HFFc6 (cell line): ENCODE data around the gene FRAS1. TPM values are rescaled to one million over a fixed set of nuclear protein-coding genes. Genes with fewer than 3 reads are reported as not detected.

Source experiments
- DNase-seq: peaks from one replicate; pipeline ENCODE4 v3.0.0-alpha.2; 2018
- H3K27ac Mint-ChIP-seq: 2 replicates; pipeline ENCODE4 v1.8.0; 2020; ENCODE audit warnings: mild to moderate bottlenecking, mixed read lengths
- H3K27me3 Mint-ChIP-seq: 2 replicates; pipeline ENCODE4 v1.8.0; 2021; ENCODE audit warnings: mild to moderate bottlenecking, moderate library complexity, mixed read lengths; ENCODE audit not compliant: insufficient read depth
- H3K36me3 Mint-ChIP-seq: 2 replicates; pipeline ENCODE4 v1.8.0; 2021; ENCODE audit warnings: low read depth, mixed read lengths
- H3K4me1 Mint-ChIP-seq: 2 replicates; pipeline ENCODE4 v1.8.0; 2020; ENCODE audit warnings: low read depth, mixed read lengths
- H3K4me3 Mint-ChIP-seq: 2 replicates; pipeline ENCODE4 v1.8.0; 2020; ENCODE audit warnings: mild to moderate bottlenecking, moderate library complexity, mixed read lengths
- H3K9me3 Mint-ChIP-seq: 2 replicates; pipeline ENCODE4 v1.8.0; 2020; ENCODE audit warnings: mild to moderate bottlenecking, mixed read lengths
- total RNA-seq, 6 experiments: library from RNA; stranded (reverse); fragmentation: NEBNext Ultra II Directional; extraction: Animal tissue kit (Norgen Biotek cat#: 25700); gene quantifications; 2 replicates in 1 of 6; 3 replicates in 5 of 6; pipeline ENCODE4 v1.2.3, GENCODE V29; 2021
- TF ChIP-seq, protein P1 (sequence below): fragments of 200-600 bp; sonication (generic); IDR thresholded peaks from 2 replicates; pipeline ENCODE4 v1.5.0; 2021; ENCODE audit warnings: antibody characterized with exemption, mild to moderate bottlenecking

FRAS1 gene
- total RNA-seq, 6 experiments from 2014 or later = 1.7 to 11.0 (median 2.3) TPM

DNA sequence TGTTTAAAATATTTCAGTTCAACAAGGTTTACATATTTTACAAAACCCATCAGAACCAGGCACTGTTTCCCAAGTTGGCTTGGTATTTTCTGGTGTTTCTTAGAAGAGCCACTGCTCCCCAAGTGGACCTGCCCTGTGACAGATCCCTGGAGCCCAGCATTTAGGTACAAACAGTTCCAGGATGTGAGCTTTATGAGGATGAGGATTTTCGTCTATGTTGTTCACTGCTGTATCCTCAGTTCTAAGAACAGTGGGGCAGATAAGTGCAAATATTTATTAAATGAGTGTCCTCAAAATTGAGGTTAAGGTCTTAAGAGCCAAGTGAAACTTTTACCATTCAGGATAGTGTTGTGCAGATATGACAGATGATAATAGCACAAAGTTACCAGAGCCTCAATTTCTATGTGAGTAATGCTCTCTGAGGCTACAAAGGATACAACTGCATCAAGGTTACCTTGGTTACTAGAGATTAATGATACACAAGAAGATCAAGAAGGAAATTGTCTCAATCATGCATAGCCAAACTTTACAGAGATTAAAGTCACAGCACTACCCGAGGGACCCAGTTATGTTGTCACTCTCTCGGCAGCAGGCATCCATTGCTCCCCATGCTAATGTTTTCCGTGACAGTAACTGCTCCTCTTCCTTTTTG is 531.9 kb downstream of the FRAS1 start:
- Mint-ChIP-seq H3K27ac (no peak overlapping the region), H3K4me1 (peaks cover 38% of the 10 kb centered on the region), H3K27me3 (no peaks in the 10 kb centered on the region), H3K4me3 (no peak overlapping the region), H3K36me3 (no peaks in the 10 kb centered on the region), H3K9me3 (no peaks in the 10 kb centered on the region)
- TF ChIP-seq, protein P1, sequence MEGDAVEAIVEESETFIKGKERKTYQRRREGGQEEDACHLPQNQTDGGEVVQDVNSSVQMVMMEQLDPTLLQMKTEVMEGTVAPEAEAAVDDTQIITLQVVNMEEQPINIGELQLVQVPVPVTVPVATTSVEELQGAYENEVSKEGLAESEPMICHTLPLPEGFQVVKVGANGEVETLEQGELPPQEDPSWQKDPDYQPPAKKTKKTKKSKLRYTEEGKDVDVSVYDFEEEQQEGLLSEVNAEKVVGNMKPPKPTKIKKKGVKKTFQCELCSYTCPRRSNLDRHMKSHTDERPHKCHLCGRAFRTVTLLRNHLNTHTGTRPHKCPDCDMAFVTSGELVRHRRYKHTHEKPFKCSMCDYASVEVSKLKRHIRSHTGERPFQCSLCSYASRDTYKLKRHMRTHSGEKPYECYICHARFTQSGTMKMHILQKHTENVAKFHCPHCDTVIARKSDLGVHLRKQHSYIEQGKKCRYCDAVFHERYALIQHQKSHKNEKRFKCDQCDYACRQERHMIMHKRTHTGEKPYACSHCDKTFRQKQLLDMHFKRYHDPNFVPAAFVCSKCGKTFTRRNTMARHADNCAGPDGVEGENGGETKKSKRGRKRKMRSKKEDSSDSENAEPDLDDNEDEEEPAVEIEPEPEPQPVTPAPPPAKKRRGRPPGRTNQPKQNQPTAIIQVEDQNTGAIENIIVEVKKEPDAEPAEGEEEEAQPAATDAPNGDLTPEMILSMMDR = no peak
- no peak for DNase-seq

DNA sequence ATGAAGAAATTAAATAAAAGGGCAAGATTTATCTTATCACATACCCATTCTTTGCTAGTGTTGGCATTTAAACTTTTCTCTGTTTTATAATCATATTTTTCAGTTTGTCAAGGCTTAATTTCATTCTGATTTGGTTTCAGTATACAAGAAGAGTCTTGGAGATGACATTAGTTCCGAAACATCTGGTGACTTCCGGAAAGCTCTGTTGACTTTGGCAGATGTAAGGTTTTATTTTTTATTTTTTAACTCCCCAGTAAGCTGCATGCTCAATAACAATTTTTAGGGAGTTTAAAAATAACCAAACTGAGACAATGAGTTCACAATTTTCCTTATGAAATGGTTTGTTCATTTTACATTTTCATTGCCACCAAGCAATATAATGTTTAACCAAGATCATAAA is 534.3 kb downstream of the FRAS1 start:
- Mint-ChIP-seq H3K27ac (no peak overlapping the region), H3K4me3 (no peak overlapping the region)

DNA sequence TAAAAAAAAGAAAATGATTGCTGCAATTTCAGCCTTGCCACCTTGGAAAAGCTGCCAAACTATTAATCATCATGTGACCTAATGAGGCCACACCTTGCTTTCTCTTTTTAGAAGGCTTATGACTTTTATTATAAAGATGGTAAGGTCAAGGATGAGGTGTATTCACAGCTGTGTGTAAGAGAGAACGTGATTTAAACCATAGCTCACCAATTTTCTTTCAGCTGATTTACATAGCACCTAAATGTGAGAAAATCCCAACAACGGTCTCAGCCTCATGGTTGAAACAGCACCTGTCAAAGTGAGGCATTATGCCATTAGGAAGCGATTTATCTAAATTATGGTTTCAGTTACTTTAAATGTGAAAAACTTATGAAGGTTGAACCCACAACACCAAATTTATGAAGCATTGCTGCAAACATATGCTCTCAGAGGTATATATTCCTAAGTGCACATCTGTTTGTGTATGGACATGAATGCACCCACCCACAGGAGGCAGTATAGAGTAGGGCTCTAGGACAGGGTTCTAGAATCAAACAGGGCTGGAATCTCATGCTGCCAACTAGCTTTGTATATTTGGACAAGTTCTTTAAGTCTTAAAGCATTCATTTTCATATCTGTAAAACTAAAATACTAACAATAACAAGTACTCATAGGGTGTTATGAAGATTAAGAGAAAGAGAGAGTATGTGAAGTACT is 535.1 kb downstream of the FRAS1 start:
- no peak for DNase-seq
- H3K36me3 Mint-ChIP-seq = no peaks in the 10 kb centered on the region
- peaks cover 16% of the 10 kb centered on the region for H3K4me1 Mint-ChIP-seq
- H3K27me3 Mint-ChIP-seq = no peaks in the 10 kb centered on the region
- no peak overlapping the region for H3K27ac Mint-ChIP-seq
- H3K4me3 Mint-ChIP-seq = no peak overlapping the region
- TF ChIP-seq, protein P1 = peak; percentile 54; the same call in 1 of the 2 replicates
- no peaks in the 10 kb centered on the region for H3K9me3 Mint-ChIP-seq

More for the DNA sequence above, 534.3 kb downstream of the FRAS1 start:
- Mint-ChIP-seq H3K36me3 (no peaks in the 10 kb centered on the region), H3K4me1 (peaks cover 17% of the 10 kb centered on the region), H3K27me3 (no peaks in the 10 kb centered on the region), H3K9me3 (no peaks in the 10 kb centered on the region)
- DNase-seq = no peak
- TF ChIP-seq, protein P1 = no peak

Other genes with a start within 250 kb of the FRAS1 start
- gene CNOT6L, start 238.0 kb upstream of the FRAS1 start, total RNA-seq = 10 to 100 TPM; 17.8 to 24.3 (median 20.2) TPM
- 10 to 100 TPM; 29.2 to 48.8 (median 45.1) TPM for gene MRPL1, start 194.5 kb upstream of the FRAS1 start, total RNA-seq